Peyer's patch (tissue), 4 donors: ENCODE measurements around the gene UBE4B.

Experiments
- CTCF ChIP-seq, 6 experiments: fragments of 450-650 bp in 4 of 6; fragments of 200-600 bp in 2 of 6; sonication (generic) in 1 of 6; IDR thresholded peaks; one replicate each; pipeline ENCODE4 v1.5.1; 2017 to 2019; ENCODE audit warnings: antibody characterized with exemption in 6 of 6, mild to moderate bottlenecking in 3 of 6, moderate library complexity in 1 of 6
- POLR2A ChIP-seq, 2 donors: fragments of 450-650 bp; IDR thresholded peaks; one replicate each; pipeline ENCODE4 v1.5.1; 2017; ENCODE audit warnings: antibody characterized with exemption in 2 of 2, mild to moderate bottlenecking in 2 of 2, moderate library complexity in 2 of 2

DNA sequence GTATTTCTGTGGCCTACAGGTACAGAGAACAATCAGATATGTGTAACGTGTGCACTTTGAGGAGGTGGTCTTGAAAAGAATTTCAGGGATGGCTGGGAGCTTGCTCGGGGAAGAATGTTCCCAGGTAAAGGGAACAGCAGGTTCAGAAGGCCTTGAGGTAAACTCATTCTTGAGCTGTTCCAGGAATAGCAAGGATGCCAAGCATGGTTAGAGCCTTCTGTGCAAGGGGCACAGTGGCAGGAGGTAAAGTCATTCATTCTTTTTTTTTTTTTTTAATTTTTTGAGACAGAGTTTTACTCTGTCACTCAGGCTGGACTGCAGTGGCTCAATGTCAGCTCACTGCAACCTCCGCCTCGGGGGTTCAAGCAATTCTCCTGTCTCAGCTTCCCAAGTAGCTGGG, 10.0 kb downstream of the UBE4B start:
- TF ChIP-seq CTCF (IDR thresholded peaks at IDR 0.05) (no peak), POLR2A (IDR thresholded peaks at IDR 0.05) (no peak)
